Measurements from ENCODE around the gene HACD3. TPM values are rescaled to one million over a fixed set of nuclear protein-coding genes. Genes with fewer than 3 reads are reported as not detected.

HACD3 gene
- total and polyA plus RNA-seq, 2 of the 13 experiments (the other 11 are each of a cell fraction or from before 2014, with no cell fraction given), result 73.6 to 161 TPM

DNA sequence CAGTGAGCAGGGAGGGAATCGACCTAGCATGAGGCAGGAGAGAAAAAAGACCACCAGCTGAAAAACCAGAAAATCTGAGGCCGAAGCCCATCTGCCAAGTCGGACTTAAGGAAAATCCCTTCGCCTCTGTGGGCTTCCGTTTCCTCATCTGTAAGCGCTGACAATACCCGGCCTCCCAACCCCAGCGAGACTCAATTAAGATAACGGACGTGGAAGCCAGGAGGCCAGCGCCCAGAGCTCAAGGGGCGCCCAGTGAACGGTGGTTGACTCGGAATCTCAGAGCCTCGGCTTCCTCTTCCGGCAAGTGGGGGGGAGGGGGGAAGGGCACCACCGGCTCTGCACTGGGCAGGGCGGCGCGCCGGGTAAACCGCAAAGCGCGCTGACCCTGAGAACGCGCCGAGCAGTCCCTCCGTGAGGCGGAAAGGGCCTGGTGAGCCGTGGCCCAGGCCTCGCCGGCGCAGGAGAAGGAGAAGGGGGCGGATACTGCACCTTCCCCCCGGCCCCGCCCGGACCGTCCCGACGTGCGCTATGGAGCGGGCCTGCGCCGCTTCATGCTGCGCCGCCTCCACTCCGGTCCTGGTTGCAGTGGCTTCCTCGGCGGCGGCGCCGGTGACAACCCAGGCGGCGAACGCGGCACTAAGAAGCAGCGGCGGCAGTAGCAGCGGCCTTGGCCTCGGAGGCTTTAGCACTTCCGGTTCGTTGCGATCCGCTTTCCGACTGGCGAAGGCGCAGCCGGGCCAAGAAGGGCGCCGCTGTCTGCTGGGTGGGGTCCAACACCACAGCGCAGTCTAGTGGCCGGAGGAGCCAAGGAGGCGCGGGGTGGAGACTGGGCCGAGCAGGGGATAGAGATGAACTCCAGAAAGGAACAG is 13.0 kb upstream of the HACD3 start, which contains the start of gene DPP8 (continued):
- TF ChIP-seq, protein P1, sequence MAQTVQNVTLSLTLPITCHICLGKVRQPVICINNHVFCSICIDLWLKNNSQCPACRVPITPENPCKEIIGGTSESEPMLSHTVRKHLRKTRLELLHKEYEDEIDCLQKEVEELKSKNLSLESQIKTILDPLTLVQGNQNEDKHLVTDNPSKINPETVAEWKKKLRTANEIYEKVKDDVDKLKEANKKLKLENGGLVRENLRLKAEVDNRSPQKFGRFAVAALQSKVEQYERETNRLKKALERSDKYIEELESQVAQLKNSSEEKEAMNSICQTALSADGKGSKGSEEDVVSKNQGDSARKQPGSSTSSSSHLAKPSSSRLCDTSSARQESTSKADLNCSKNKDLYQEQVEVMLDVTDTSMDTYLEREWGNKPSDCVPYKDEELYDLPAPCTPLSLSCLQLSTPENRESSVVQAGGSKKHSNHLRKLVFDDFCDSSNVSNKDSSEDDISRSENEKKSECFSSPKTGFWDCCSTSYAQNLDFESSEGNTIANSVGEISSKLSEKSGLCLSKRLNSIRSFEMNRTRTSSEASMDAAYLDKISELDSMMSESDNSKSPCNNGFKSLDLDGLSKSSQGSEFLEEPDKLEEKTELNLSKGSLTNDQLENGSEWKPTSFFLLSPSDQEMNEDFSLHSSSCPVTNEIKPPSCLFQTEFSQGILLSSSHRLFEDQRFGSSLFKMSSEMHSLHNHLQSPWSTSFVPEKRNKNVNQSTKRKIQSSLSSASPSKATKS (CRISPR knock-in tag; IDR thresholded peaks at IDR 0.05), result no peak
- peak in 1 of 2 experiments; percentile 91; a peak in 2 of 4 replicates for TF ChIP-seq KLF16 (CRISPR knock-in tag; IDR thresholded peaks at IDR 0.05)
- TF ChIP-seq FOXO1 (CRISPR knock-in tag; IDR thresholded peaks at IDR 0.05), result no peak; the same call in 1 of the 2 replicates
- TF ChIP-seq ELF1 (CRISPR knock-in tag; IDR thresholded peaks at IDR 0.05), result peak; percentile 93
- TF ChIP-seq ZNF841 (CRISPR knock-in tag; IDR thresholded peaks at IDR 0.05; ENCODE audit: borderline replicate concordance), result no peak
- TF ChIP-seq BORCS8-MEF2B (CRISPR knock-in tag; IDR thresholded peaks at IDR 0.05), result peak; percentile 89
- TF ChIP-seq, protein P2, sequence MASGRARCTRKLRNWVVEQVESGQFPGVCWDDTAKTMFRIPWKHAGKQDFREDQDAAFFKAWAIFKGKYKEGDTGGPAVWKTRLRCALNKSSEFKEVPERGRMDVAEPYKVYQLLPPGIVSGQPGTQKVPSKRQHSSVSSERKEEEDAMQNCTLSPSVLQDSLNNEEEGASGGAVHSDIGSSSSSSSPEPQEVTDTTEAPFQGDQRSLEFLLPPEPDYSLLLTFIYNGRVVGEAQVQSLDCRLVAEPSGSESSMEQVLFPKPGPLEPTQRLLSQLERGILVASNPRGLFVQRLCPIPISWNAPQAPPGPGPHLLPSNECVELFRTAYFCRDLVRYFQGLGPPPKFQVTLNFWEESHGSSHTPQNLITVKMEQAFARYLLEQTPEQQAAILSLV (CRISPR knock-in tag; IDR thresholded peaks at IDR 0.05; ENCODE audit: borderline replicate concordance), result peak; percentile 96; the same call in 1 of the 2 replicates
- 0 out of 2 replicates have a peak, but pooled peaks have one; percentile 68 for TF ChIP-seq SMAD9 (CRISPR knock-in tag; IDR thresholded peaks at IDR 0.05)
- TF ChIP-seq FOXA3 (CRISPR knock-in tag; IDR thresholded peaks at IDR 0.05), result peak; percentile 67
- peak; percentile 59; the same call in 1 of the 2 replicates for TF ChIP-seq BCL6 (CRISPR knock-in tag; IDR thresholded peaks at IDR 0.05)
- no peak; the same call in 1 of the 2 replicates for TF ChIP-seq ZNF160 (CRISPR knock-in tag; IDR thresholded peaks at IDR 0.05)
- peak; percentile 74; the same call in 1 of the 2 replicates for TF ChIP-seq PITX1 (CRISPR knock-in tag; IDR thresholded peaks at IDR 0.05)
- TF ChIP-seq ZNF354B (CRISPR knock-in tag; IDR thresholded peaks at IDR 0.05), result no peak
- TF ChIP-seq BRCA1 (CRISPR knock-in tag; IDR thresholded peaks at IDR 0.05), result no peak; the same call in 1 of the 2 replicates
- TF ChIP-seq KIAA2018 (CRISPR knock-in tag; IDR thresholded peaks at IDR 0.05; ENCODE audit: borderline replicate concordance), result no peak
- TF ChIP-seq KLF6 (CRISPR knock-in tag; IDR thresholded peaks at IDR 0.05), result peak; percentile 61; the same call in 1 of the 2 replicates
- no peak for TF ChIP-seq SMARCC2 (IDR thresholded peaks at IDR 0.05)
- peak; percentile 91; the same call in 1 of the 2 replicates for TF ChIP-seq HIVEP1 (CRISPR knock-in tag; IDR thresholded peaks at IDR 0.05)

Measured in HepG2 (cell line).